Putamen (tissue), 1 donor: Measurements from ENCODE around the gene ZNF714.
A peak's percentile ranks its signal among the peaks of the same experiment; 100 is the strongest.

Source experiments
- DNase-seq: peaks from one replicate; pipeline ENCODE4 v3.0.0-alpha.2; 2016; ENCODE audit warnings: low spot score

Gene ZNF714

GRCh38 chr19:21082011-21082975 is at the start of gene ZNF714:
Gene ZNF714 (plus strand): TSS chr19:21082203. CDS start chr19:21098269, 16,066 bp downstream.
- DNase-seq, result peak; percentile 92

DNA sequence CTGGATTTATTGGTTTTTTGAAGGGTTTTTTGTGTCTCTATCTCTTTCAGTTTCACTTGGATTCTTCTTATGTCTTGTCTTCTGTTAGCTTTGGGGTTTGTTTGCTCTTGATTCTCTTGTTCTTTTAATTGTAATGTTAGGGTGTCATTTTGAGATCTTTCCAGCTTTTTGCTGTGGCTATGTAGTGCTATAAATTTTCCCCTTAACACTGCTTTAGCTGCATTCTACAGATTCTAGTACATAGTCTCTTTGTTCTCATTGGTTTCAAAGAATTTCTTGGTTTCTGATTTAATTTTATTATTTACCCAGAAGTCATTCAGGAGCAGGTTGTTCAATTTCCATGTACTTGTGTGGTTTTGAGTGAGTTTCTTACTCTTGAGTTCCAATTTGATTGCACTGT is 37.0 kb upstream of the ZNF714 start:
- DNase-seq, result no peak

- DNase-seq, result no peak
These were observed 35.5 kb upstream of the ZNF714 start for GRCh38 chr19:21046489-21046888.

DNA sequence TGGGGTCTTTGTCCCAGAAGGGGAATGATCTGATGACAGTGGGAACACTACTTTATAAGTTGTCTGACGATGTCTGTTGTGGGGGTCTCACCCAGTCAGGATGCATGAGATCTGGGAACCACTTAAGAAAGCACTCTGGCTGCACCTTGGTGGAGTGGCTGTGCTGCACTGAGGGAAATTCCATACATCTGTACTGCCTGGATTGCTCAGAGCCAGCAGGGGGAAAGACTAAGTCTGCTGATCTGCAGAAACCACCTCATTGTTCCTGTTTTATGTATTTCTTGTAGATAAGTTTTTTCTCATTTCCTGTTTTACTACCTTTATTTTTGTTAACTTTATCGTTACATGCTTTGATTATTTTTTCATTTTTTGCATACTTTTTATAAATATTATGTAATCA is 34.3 kb upstream of the ZNF714 start:
- DNase-seq, result no peak

DNA sequence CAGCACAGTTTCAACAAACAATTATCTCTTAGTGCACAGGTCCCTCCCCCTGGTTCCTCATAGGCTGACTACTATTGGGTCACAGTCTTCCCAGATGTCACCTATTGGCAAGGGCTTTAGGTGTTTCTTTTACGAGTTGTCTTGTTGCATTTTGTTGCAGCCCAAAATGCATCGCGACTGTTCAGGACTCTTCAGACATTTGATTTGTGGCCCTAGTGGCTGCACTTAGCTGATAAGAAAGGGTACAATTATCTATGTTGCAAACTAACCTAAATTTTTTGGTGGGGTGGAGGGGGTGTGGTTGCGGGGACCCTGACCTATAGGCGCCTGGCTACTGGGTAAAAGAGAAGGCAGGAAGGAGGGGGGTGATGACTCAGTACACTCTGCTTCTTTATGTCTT is 29.1 kb upstream of the ZNF714 start:
- DNase-seq, result no peak

GRCh38 chr19:21065336-21065735 is 16.7 kb upstream of the ZNF714 start:
- DNase-seq, result no peak

DNA sequence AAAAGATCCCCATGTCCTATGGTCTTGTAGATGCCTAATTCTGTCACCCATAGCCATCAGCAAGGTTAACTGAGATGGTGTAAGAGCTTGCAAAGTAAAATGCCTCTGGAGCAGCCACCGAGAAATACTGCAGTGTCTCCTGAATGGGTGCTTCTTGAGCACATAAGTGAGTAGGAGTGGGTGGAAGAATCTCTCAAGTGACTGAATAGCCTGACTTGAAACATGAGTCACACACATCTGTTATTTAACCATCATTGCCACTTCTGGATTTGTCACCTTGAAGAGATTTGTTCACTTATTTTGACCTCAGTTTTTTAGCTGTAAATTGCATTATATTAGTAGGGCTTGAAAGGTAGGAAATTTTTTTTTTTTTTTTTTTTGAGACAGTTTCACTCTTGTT is 2.3 kb downstream of the ZNF714 start:
- DNase-seq, result peak; percentile 64

DNA sequence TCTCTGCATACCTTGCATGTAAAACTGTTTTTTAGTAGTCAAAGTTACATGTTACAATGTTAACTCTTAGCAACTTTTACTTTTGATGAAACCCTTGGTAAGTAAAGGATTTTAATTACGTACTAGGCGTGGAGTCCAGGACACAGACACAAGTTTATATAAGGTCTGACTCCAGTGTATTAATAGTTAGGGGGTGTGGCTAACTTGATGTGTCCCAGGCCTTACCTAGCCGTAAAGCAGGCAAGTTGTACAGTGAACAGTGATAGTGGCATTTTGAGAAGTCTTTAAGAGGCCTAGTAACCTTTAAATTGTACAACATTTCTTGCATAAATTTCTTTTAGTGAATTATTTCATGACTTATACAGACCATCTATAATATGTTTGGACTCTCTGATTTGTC is 5.9 kb downstream of the ZNF714 start:
- no peak for DNase-seq

DNA sequence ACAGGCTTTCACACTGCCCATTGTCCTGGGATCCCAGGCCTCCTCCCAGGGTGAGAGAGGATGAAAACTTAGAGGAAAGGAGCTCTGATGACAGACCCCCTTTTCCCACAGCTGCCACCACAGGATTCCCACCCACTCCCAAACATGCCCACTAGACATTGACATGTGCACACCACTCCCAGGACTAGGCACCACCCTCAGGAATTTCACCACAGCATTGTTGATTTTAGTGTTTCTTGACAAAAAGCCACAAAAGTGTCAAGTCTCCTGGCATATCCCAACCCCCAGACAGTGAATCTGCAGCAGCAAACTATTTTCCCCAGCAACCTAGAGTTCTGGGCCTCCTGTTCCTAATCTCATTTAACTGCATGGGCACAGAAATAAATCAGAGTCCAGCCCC is 10.1 kb downstream of the ZNF714 start:
- no peak for DNase-seq

GRCh38 chr19:21094347-21095025 is 12.5 kb downstream of the ZNF714 start:
- DNase-seq, result no peak

DNA sequence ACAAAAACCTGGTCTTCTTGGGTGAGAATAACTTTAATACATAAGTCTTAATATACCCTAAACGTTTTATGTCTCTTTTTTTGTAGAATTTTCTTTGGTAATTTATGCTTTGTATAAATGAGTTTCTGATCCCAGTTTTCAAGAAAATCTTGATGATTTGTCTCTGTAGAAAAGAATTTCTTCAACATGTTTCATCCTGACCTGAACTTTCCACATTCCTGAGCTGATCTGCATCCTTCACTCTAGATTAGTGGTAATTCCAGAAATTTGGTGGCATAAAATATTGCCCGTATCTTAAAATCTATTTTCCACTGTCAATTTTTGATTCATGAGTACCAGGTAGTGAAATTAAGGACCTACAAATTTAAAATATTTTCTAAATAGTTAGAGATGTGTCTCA is 16.3 kb downstream of the ZNF714 start:
- DNase-seq, result no peak

DNA sequence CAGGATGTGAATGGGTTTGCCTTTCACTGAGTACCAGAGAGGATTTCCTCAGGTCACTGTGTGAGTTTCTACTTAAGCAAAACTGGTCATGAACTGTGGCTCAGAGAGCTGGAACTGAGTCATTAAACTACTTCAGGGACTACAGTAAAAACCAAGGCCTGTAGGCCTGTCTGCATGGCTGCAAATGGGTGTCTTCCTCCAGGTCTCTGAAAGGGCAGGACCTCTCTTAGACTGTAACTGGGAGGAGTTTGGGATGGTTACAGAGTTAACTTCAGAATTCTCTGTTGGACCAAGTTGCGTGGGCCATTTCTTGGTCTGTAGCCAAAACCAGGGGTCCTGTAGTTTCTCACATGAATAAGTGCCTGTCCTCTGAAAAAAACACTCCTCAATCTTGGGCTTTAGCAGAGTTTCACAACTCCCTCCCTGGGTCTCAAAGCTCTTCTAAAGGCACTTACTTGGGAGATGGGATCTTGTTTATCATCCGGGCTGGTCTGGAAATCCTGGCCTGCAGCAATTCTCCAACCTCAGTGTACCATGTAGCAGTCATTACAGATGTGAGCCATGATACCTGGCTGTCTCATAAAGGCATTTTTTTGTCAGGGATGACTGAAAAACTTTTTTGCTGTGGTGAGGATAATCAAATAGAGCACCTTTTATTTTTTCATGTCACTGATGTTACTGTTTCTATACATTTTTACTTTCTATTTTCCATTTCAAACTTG is 19.7 kb downstream of the ZNF714 start:
- no peak for DNase-seq

- DNase-seq, result no peak
These were observed 27.1 kb downstream of the ZNF714 start for GRCh38 chr19:21109116-21109515.

GRCh38 chr19:21110183-21110582 is 28.2 kb downstream of the ZNF714 start:
- no peak for DNase-seq

GRCh38 chr19:21115430-21115829 is 33.4 kb downstream of the ZNF714 start:
- no peak for DNase-seq

GRCh38 chr19:21117041-21117907 is 35.3 kb downstream of the ZNF714 start:
- no peak for DNase-seq

DNA sequence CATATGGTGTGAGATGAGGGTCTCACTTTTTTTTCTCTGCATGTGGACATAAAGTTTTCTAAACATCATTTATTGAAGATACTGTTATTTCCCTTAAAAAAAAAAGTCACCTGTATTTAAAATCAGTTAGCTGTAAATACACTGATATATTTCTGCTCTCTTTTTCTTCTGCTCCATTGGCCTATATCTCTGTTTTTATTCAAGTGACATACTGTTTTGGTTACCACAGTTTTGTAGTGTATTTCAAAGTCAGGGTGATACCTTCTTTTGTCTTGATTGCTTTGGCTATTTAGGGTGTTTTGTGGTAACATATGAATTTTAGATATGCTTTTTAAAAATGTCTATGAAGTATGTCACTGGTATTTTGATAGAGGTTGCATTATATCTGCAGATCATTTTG is 44.1 kb downstream of the ZNF714 start:
- no peak for DNase-seq

- no peak for DNase-seq
These were observed 45.0 kb downstream of the ZNF714 start for GRCh38 chr19:21127001-21127400.

- no peak for DNase-seq
These were observed 45.9 kb downstream of the ZNF714 start for GRCh38 chr19:21127898-21128297.

DNA sequence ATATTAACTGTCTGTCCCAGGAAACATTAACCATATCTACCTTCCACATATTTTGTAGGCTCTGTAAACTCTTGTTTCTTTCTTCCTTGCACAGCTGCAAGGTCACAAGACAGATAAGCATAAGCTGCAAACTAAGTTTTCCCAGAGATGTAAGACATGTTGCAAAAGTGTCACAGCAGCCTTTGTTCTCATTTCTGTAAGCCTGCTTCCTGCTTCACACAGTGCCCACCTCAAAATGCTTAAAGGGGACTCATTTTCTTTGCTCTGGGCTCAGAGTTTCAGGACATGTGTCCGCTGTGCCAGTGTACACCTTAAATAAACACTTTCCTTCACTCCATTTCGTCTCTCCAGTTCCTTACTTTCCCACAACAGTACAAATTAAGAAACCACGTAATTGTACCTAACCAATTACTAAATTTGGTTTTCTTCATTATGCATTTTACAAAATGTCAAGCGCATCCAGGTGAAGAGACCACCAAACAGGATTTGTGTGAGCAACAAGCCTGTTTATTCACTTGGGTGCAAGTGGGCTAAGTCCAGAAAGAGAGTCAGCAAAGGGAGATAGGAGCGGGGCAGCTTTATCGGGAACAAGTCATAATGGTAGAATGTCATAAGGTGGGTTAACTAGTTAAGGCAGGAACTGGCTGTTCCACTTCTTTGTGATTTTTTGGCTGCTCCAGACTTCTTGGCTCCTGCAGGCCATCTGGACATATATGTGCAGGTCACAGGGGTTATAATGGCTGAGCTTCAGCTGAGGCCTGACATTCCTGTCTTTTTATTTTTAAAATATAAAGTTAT is 47.1 kb downstream of the ZNF714 start:
- no peak for DNase-seq
